HG03135 (cell line): ENCODE results near the gene STRA8.
"Not testable (repeated sequence)": the region's sequence is repeated elsewhere in the genome, so short reads cannot be mapped to it uniquely, and the experiment has no call there.

ENCODE experiments used
- ATAC-seq: cut with Tn5 transposase; IDR thresholded peaks from one replicate; pipeline ENCODE4 v1.9.1; 2021; ENCODE audit warnings: mild to moderate bottlenecking, moderate library complexity; ENCODE audit not compliant: unreplicated experiment

The STRA8 gene

DNA sequence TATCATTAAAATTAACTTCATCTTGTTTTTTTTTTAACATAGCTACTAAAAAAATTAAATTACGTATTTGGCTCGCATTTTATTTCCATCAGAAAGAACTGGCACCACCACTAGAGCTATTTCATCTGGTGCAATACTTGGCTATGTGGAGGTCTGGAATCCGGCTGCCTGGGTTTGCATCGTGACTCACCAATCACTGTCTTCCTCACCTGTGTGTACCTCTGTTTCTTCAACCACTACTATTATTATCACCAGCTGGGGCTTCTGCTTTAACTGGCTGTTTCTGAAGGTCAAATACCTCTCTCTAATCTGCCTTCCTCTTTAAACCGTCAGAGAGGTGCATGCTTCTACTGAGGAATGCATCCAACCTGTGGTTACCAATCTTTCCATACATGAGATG is 28.8 kb upstream of the STRA8 start:
- no peak for ATAC-seq

DNA sequence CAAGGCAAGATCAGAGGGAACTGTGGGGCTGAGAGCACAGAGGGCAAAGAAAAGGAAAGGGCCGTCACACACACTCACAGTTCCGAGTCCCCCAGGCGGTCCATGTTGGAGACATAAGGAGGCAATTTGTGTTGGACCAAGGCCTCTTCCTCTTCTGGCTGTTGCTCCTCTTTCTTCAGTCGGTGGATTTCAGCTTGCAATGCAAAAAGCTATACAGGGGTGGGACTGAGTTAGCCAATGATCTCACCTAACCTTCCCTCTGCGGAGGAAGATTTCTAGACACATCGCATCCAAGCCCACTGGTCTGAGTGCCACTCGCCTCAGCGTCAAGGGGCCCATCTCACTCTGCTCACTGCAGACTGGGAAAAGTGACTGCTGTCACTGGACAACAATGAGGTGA is 27.8 kb upstream of the STRA8 start:
- no peak for ATAC-seq

DNA sequence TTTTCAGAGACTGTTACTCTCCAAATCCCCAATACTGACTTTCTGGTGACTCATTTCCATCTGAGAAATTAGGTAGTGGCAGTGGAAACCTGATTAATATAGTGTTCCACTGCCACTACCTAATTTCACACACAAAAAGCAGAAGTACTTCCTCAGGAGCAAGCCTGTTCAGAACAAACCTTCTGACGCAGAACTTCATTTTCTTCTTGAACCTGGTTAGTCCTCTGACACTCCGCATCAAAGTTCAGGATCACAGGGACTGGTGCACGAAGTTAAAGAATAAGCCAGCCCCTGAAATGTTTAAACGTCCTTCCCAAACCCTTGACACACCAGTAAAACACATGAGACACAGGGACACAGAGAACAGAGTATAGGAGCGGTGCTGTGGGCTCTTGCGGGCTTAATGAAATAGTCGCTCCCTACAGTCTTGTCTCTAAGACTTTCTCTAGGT is 26.7 kb upstream of the STRA8 start:
- ATAC-seq = no peak

DNA sequence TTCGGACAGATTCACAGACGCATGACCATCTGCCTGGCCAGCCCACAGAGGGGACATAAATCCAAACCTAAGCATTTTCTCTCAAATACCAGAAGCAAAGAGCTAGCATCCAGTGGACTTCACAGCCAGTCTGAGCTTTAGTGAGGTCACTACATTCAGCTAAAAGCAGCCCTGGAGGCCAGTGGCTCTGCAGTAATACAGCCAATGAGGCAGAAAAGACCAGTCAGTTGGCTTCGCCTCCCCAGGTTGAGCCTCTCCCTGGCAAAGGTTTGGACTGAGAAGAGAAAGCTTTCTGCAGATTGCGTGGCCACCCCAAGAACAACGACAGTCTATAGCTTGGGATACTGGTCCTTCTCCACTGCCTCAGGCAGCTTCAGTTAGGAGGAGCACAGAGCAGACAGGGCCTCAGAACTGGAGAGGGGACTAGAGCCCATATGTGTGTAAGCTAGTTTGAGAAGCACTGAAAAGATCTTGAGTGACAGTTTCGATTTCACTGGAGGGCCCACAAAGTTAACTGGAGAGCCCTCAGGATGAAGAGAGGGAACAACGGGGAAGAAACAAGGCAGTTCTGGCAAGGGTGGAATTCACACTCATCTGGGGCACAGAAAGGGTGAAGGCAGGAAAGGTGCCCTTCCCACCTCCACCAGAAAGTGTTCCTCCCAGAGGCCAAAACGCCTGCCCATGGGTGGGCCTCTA is 26.1 kb upstream of the STRA8 start:
- ATAC-seq = no peak

DNA sequence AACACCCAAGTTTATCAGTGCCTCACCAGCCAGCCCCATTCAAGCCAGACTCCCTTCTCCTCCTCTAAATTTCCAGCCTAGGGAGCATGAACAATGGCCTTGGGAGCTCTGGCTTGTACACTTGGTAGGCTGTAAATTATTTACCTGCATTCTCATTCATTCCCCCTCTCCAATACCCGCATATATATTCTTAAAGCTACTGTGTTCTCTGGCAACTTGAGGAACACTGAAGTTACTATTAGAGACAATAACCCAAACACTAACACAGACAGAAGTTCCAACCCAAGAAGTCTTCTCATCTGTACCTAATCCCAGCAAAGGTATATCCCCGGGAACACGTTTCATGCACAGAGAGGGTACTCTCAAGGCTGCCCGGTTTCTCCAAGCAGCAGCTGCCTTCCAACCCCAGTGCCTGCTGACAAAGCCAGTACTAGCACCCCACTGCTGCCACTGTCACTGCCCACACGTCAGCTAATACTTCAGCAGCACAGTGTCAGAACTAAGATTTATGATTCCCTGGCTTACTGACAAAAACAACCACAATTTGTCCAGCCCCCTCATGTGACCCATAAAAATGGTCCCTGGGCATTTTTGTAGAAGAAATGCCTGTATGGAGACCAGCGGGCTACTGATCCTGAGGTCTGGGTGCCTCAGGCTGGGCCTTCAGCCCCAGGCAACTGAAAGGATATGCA is 25.4 kb upstream of the STRA8 start:
- no peak for ATAC-seq

DNA sequence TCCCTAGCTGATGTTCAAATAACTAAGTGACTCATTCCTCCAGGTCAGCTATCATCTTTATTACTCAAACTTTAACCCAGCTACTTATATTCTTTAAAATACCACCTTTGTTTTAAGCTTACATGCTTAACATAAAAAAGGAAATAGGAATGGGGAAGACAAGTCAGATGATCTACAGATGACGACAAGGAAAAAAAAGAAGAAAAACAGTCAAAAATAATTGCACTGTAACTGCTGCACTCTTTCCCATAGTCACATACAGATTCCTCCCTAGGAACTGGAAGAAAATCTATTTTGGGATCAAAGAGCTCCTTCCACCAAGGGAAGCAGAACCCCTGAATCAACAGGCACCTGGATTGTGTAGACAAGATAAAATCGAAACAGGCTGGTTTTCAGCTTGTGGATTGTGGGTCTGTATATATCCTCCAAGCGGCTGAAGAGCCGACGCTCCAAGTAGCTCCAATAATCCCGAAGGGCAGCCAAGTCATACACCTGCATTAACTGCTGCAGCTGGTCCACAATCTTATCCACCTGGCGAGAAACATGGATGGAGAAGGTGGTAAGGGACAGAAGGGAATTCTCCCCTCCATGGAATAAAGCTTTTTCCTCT is 24.3 kb upstream of the STRA8 start:
- no peak for ATAC-seq

DNA sequence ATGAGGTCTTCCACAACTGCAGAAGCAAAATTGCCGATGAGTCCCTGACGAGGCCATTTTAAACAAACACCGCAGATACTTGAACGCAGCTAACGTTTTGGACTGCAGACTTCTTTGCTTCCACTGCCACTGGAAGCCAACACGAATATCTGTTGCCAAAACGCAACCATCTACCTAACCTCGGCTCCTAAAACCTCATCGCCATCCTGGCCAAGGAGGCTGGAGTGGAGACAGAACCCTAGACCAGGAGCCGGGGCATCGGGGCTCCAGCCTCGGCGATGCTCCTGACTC is 22.8 kb upstream of the STRA8 start:
- ATAC-seq = peak; percentile 0

DNA sequence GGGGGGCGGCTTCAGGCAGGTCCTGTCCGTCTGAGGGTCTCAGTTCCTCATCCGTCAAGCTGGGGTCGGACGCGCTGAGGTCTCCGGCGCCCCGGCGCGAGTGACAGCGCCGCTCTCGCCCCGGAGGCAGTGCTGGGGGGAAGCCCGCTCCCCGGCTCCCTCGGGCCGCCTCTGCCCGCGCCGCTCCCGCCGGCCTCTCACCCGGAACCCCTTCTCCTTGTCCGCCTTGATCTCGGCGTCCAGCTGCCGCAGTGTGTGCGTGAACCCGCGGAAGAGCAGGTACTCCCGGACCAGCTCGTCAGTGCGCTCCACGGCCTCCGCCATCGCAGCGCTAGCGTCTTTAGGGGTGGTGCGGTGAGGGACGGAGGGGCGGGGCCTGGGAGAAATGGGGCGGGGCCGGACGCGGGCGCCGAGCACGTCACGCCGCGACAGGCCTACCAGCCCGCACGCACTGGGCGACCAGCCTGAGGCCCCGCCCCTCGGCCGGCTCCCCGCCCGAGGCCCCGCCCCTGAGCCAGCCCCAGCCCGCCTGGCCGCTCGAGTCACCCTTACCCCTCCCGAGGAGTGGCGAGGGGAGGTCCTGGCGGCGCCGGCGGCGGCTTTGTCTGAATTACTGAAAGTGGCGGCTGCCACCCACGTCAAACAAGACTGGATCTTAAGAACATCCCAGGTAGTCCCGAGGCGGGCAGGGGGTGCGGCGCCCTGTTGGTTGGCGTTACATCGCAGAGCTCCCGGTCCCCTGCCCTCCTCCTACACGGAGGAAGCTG is 22.3 kb upstream of the STRA8 start, which contains the start of gene WDR91:
WDR91 (minus strand) TSS at position 348 of the 767 bp plus-strand sequence; CDS start at position 324, 24 bp downstream.
- ATAC-seq = peak; percentile 75

DNA sequence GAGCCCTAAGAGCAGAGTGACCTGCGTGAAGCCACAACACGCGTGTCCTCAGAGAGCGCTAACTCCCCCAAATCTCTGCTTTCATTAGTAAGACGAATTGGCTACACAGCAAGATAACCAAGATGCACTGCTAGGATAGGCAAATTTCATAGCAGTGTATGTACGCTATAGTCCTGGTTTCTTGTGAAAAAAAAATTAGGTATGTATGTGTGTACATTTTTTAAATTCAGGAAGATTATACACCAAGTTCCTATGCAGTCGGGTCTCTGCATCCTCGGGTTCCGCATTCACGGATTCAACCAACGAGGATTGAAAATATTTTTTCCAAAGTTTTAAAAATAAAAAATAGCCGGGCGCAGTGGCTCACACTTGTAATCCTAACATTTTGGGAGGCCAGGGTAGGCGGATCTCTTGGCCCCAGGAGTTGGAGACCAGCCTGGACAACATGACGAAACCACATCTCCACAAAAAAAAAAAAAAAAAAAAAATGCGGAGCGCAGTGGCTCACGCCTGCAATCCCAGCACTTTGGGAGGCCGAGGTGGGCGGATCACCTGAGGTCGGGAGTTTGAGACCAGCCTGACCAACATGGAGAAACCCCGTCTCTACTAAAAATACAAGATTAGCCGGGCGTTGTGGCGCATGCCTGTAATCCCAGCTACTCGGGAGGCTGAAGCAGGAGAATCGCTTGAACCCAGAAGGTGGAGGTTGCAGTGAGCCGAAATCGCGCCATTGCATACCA is 21.5 kb upstream of the STRA8 start:
- peak; percentile 25 for ATAC-seq

DNA sequence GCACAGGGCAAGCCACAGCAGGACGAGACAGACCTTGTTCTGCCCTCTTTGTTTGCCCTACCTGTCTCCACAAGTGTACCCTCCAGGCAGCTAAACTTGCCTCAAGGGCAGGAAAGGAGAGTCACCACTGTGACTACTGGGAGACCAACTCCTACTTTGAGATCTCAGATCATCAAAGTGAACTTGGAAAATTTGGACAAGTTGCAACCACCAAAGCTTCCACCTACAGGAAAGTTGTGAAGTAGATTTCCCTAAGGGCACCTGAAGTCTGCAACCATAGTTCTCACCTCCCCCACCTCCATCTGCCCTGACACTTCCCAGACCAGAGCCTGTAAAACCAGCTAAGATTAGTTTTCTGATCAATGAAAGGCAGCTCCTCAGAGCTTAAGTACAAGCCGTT is 19.8 kb upstream of the STRA8 start:
- no peak for ATAC-seq

DNA sequence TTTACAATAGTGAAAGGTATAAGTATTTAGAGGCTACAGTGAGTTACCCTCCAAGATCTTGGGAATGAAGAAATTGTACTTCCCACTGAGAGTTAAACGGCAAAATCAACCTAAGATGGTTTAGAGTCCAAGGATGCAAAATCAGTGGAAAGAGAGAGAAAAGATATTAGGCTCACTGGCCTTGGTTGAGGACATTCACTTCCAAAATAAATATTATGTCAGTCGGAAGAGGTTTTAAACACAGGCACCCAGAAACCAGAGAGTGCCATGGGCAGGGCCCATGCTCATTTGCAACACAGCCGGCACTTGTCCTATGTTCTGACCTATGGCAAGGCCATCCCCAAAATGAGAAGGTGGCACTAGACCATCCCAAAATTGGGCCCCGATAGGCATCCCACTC is 18.5 kb upstream of the STRA8 start:
- no peak for ATAC-seq

DNA sequence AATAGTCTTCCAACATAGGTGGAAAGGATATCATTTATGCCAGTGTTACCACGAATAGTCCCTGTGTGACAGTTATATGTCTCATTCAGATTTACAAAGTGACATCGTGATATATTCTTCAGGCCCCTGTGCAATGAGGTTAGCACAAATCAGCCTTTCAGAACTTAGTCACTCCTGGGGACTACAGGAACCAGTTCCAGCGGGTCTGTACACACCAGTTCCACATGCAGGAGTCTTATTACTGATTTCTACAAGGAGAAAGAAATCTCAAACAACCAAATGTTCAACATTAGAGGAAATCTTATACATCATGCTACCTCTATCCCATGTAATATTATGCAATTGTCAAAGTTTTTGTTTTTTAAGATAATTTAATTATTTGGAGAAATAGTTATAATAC is 17.9 kb upstream of the STRA8 start:
- no peak for ATAC-seq

DNA sequence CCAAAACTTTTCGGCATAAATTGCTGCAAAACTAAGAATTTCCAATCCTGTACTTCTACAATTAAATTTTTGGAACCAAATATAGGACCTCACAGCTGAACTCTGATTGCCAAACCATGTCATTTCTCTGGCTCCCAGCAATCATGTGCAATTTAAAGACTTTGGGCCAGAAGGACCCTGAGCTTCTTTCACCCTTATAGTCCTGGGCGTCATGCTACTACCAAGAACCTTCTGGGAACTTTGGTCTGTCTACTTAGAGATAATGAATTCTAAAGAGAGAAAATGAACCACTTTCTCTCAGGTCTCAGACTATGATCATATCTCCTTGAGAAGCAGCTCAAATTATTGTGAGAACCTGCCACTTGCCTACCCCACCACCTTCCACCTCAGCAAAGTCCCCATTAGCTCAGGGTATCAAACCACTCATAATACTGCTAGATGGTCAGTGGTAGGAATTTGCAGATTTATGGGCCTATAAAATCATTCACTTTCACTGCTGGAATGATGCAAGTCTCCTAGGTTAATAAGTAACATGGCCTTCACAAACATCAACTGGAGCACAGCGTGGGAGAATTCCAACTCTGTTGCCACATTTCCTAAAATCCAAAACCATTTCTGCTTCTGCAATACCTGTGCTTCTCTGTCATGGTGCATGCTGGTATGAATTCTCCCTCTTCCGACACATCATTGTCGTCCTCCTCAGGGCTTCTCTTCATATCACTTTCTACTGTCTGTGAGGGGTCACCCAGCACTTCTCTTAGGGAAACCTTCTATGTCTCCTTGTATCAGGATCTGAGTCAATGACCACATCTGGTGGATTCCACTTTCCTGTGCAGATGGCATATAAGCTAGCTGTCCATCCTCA is 15.8 kb upstream of the STRA8 start:
- ATAC-seq = no peak

DNA sequence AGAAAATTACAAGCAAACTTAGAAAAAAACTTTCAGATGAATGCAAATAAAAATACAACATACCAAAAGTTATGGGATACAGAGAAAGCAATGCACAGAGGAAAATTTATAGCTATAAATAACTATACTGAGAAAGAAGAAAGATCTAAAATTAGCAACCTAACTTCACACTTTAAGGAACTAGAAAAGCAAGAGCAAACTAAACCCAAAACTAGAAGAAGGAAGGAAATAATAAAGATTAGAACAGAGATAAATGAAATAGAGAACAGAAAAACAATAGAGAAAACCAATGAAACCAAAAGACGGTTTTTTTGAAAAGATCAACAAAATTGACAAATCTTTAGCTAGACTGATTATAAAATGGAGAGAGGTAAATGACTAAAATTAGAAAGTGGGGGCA is 9.6 kb upstream of the STRA8 start:
- ATAC-seq = no peak

DNA sequence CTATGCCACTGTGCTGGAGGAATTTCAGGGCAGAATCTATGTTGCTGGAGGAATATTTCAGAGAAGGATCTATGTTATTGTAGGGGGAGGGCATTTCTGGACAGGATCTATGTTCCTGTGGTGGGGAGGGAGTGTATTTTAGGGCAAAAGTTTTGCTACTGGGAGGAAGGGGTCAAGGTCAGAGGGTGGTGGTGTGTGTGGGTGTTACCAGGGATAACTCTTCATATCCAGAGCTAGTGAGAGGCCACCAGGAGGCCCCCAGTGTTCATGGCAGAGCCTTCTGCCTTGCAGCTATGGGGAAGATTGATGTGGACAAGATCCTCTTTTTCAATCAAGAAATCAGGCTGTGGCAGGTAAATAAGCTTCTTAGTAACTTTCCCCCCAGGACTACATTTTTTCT is 2.0 kb upstream of the STRA8 start:
- no peak for ATAC-seq

DNA sequence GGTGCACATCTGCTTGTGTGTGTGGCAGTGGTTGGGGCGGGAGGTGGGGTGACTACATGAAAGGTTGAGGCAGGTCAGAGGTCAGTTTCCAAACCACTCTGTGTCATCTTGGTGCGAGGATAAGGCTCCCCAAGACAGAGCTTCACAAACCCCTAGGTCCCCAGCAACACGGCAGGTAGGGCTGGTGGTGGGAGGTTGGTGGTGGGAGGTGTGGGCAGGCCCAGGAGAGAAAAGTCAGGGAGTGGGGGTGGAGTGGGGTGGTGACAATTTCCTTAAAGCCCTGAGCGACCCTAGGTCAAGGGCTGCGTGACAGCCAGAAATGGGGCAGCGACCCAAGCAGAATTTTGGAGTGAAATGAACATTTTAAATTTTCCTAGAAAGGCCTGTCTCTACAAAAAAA is 1.6 kb upstream of the STRA8 start:
- ATAC-seq = no peak

DNA sequence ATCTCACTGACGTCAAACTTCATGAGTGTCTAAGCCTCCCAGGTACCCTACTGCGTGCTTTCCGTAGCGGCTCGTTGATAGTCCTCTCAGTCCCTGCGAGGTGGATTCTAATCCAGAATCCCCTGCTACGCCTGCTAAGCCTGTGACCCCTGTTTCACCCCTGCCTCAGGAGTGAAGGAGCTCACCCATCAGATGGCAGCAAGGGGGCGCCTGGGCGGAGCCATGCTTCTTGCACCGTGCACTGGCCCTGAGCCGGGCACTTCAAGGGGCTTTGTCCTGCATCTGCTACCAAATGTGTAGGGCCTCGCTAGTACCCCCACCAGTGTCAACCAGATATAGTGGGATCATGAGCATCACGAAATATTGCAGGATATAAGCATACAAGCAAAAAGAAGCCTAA is 918 bp upstream of the STRA8 start:
- no peak for ATAC-seq

DNA sequence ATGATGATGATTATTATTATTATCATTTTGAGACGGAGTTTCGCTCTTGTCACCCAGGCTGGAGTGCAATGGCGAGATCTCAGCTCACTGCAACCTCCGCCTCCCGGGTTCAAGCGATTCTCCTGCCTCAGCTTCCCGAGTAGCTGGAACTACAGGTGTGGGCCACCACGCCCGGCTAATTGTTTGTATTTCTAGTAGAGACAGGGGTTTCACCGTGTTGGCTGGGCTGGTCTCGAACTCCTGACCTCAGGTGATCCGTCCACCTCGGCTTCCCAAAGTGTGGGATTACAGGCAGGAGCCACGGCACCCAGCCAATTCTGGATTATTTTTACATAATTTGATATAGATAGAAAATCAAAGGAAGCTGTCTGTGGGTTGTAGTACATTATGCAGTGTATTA is 457 bp downstream of the STRA8 start:
- not testable (repeated sequence) for ATAC-seq

DNA sequence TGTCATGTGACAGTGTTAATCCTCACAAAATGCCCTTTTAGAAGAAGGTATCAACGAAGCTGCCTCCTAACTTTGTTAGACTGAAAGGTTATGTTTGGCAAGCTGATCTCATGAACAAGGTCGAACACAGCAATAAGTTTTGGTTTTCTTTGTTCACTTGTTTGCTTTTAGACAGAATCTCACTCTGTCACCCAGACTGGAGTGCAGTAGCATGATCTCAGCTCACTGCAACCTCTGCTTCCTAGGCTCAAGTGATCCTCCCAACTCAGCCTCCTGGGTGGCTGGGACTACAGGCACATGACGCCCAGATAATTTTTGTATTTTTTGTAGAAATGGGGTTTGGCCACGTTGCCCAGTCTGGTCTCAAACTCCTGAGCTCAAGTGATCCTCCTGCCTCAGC is 1.1 kb downstream of the STRA8 start:
- no peak for ATAC-seq

DNA sequence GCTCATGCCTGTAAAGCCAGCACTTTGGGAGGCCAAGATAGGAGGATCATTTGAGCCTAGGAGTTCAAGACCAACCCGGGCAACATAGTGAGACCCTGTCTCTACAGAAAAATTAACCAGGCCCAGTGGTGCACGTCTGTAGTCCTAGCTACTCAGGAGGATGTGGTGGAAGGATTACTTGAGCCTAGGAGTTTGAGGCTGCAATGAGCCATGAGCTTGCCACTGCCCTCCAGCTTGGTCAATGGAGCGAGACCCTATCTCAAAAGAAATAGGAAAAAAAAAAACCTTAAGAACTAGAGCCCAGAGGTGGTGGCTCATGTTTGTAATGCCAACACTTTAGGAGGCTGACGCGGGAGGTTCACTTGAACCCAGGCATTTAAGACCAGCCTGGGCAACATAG is 2.2 kb downstream of the STRA8 start:
- no peak for ATAC-seq
